Inflammatory macrophage treated with lipopolysaccharide for 4 hours (primary cell): ENCODE results near the gene SCNN1A.

ENCODE experiments used
- DNase-seq: peaks from one replicate; pipeline ENCODE4 v3.0.0-alpha.2; 2020

Gene SCNN1A

GRCh38 chr12:6375269-6376078 is at the start of gene SCNN1A:
SCNN1A (minus strand) TSS chr12:6375563; CDS start chr12:6374783, 780 bp downstream.
- DNase-seq, result no peak

DNA sequence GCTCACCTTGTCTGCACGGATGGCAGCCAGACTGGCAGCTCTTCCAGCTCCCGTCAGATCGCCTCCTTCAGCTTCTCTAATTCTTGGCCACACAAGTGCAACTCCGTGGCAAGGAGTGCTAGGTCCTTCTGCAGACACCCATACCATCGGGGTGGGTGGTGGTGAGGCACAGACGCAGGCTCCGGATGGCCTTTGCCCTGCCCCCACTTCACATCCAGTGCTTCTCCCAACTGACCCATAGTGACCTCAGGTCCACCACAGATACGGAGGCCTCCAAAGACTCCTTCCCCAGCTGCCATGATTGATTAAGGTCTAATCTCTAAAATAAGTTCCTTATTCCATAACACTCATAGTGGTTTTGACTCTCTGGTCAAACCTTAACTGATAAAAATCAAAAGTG is 49.5 kb upstream of the SCNN1A start:
- DNase-seq, result no peak

- DNase-seq, result no peak
Observed at GRCh38 chr12:6424008-6424347, 48.6 kb upstream of the SCNN1A start.

DNA sequence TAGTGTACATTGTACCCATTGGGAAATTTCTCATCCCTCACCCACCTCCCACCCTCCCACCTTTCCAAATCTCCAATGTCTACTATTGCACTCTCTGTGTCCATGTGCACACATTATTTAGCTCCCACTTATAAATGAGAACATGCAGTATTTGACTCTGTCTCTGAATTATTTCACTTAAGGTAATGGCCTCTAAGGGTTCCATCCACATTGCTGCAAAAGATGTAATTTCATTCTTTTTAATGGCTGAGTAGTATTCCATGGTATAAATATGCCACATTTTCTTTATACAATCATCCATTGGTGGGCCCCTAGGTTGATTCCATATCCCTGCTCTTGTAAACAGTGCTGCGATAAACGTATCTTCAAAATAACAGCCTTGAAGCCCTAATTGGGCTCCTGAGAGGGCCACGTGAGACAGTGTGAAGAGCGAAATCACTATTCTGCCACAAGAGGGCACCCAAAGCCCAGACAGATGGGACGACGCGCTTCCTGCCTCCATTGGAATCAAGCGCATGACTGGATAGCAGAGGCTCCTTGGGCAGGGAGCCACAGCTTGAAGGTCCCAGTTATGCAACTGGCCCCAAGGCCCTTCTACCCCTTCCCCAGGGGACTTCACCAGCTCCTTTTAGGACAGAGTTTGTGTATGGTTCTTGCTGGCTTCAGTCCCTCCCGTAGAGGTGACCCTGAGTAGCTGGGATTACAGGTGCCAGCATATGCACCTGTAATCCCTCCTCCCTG is 48.1 kb upstream of the SCNN1A start:
- DNase-seq, result peak; percentile 90

DNA sequence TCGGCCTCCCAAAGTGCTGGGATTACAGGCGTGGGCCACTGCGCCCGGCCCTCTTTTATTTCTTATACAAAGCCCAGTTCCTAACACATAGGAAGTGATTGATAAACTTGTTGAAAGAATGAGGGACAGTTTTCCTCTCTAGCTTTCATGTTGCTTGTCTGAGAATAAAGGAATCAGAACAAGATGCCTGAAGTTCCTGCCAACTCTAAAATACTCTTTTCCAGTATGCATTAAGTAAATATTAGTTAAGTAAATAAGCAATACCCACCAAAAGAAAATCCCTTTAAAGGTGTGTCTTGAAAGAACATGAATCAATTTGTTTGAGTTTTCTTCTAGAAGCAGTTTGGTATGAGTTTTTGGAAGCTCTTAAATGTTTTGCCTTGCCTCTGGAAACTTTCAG is 45.0 kb upstream of the SCNN1A start:
- DNase-seq, result no peak

GRCh38 chr12:6418796-6419195 is 43.4 kb upstream of the SCNN1A start:
- no peak for DNase-seq

DNA sequence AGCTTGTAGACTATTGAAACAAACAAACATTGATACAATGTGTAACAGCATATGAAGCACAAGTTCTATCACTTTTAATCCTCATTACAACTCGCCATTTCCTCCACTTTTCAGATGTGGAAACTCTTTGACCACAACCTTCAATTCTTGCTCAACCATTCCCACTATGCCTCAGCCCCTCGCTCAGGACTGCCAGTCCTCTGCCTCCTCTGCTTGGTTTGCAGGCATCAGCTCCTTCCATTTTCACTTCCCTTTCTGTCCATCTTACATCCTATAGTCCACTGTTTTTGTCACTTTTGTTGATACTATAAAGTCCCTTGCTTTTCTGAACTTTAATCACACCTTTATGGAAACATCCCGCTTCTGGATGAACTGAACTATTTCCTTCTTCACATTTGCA is 41.2 kb upstream of the SCNN1A start:
- peak; percentile 92 for DNase-seq

- no peak for DNase-seq
Observed at GRCh38 chr12:6407236-6407954, 32.0 kb upstream of the SCNN1A start.

- DNase-seq, result no peak
Observed at GRCh38 chr12:6405963-6406362, 30.6 kb upstream of the SCNN1A start.

- no peak for DNase-seq
Observed at GRCh38 chr12:6404390-6404789, 29.0 kb upstream of the SCNN1A start.

- DNase-seq, result no peak
Observed at GRCh38 chr12:6399884-6400644, 24.7 kb upstream of the SCNN1A start.

DNA sequence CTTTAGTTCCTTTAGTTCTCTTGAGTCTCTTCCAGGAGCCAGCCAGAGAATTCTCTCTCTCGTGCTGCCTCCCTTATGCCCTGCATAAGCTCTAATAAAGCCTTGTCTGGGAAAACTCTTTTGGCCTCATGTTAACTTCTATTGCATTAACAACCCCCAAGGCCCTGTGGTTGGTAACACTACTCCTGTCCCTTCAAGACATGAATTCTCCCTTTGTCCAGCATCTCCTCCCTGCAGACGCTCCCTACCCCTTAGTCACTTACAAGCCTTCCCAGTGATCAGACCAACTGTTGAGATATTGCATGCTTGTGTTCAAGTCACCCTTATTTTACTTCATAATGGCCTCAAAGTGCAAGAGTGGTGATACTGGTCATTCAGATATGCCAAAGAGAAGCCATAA is 20.7 kb upstream of the SCNN1A start:
- DNase-seq, result no peak

- DNase-seq, result no peak
Observed at GRCh38 chr12:6394398-6394797, 19.0 kb upstream of the SCNN1A start.

- no peak for DNase-seq
Observed at GRCh38 chr12:6393109-6393508, 17.7 kb upstream of the SCNN1A start.

- DNase-seq, result peak; percentile 48
Observed at GRCh38 chr12:6392504-6392903, 17.1 kb upstream of the SCNN1A start.

DNA sequence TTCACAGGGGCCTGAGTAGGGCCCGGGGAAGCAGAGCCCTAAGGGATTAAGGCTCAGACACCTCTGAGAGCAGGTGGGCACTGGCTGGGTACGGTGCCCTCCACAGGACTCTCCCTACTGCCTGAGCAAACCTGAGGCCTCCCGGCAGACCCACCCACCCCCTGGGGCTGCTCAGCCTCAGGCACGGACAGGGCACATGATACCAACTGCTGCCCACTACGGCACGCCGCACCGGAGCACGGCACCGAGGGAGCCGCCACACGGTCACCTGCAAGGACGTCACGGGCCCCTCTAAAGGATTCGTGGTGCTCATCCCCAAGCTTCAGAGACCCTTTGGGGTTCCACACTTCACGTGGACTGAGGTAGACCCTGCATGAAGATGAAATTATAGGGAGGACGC is 15.7 kb upstream of the SCNN1A start:
- DNase-seq, result no peak

GRCh38 chr12:6390084-6390799 is 14.9 kb upstream of the SCNN1A start:
- no peak for DNase-seq

- no peak for DNase-seq
Observed at GRCh38 chr12:6387541-6387940, 12.2 kb upstream of the SCNN1A start.

GRCh38 chr12:6386491-6386890 is 11.1 kb upstream of the SCNN1A start:
- DNase-seq, result peak; percentile 76

- DNase-seq, result no peak
Observed at GRCh38 chr12:6386038-6386437, 10.7 kb upstream of the SCNN1A start.

GRCh38 chr12:6384499-6385436 is 9.4 kb upstream of the SCNN1A start:
- DNase-seq, result no peak
